Lung (tissue), 12 donors: ENCODE data around the gene COL13A1. TPM values are rescaled to one million over a fixed set of nuclear protein-coding genes. Genes with fewer than 3 reads are reported as not detected.

Source experiments
- ATAC-seq: fragments of 200-7000 bp; cut with Tn5 transposase; one replicate; pipeline ENCODE4 v1.9.1; 2020; ENCODE audit warnings: moderate number of reproducible peaks; ENCODE audit not compliant: insufficient read depth, low FRiP score
- DNase-seq, 3 donors: peaks; one replicate each; pipeline ENCODE4 v3.0.0-alpha.2; 2013 to 2017
- H3K27ac ChIP-seq, 2 donors: one replicate each; pipeline ENCODE4 v1.5.1; 2013; ENCODE audit warnings: mild to moderate bottlenecking in 2 of 2, moderate library complexity in 2 of 2, control low read depth in 1 of 2, inconsistent platforms in 1 of 2, low read depth in 1 of 2, low read length in 1 of 2
- H3K27me3 ChIP-seq, 3 donors: one replicate each; pipeline ENCODE4 v1.5.1; 2013; ENCODE audit warnings: low read length in 2 of 3; ENCODE audit not compliant: control insufficient read depth in 3 of 3, insufficient read depth in 3 of 3
- H3K36me3 ChIP-seq, 4 donors: one replicate each; pipeline ENCODE4 v1.5.1; 2013; ENCODE audit warnings: low read length in 4 of 4, mild to moderate bottlenecking in 1 of 4, moderate library complexity in 1 of 4; ENCODE audit not compliant: control insufficient read depth in 4 of 4, insufficient read depth in 4 of 4
- H3K4me1 ChIP-seq, 5 donors: one replicate each; pipeline ENCODE4 v1.5.1; 2013; ENCODE audit warnings: low read length in 5 of 5, mild to moderate bottlenecking in 2 of 5, moderate library complexity in 1 of 5; ENCODE audit not compliant: control insufficient read depth in 5 of 5, insufficient read depth in 5 of 5
- H3K4me3 ChIP-seq: one replicate; pipeline ENCODE4 v1.5.1; 2013; ENCODE audit warnings: mild to moderate bottlenecking, control low read depth, moderate library complexity
- H3K9ac ChIP-seq, 2 donors: one replicate each; pipeline ENCODE4 v1.5.1; 2013; ENCODE audit warnings: low read length in 2 of 2, control low read depth in 1 of 2; ENCODE audit not compliant: insufficient read depth in 1 of 2
- H3K9me3 ChIP-seq, 4 donors: one replicate each; pipeline ENCODE4 v1.5.1; 2013; ENCODE audit warnings: low read length in 3 of 4, mild to moderate bottlenecking in 1 of 4, moderate library complexity in 1 of 4; ENCODE audit not compliant: control insufficient read depth in 4 of 4, insufficient read depth in 3 of 4
- WGBS, 2 donors: extraction: QIAGEN DNeasy Blood & Tissue Kit; methylation state at CpG; one replicate each; pipeline ENCODE4 v1.1.7; 2013; 5-methylcytosine and 5-hydroxymethylcytosine counted together
- polyA plus RNA-seq, 2 donors: library from polyadenylated mRNA; stranded (reverse); fragments of 200-250 nt; gene quantifications; one replicate each; pipeline ENCODE4 v1.2.1, GENCODE V29; 2013
- total RNA-seq, 2 donors: library from RNA; depleted of rRNA in 1 of 2; stranded (reverse); fragments of >200 nt in 1 of 2; gene quantifications; one replicate each; pipeline ENCODE4 v1.2.1, GENCODE V29; 2014 to 2021
- TF ChIP-seq, protein P1 (sequence below): IDR thresholded peaks from 2 replicates; pipeline ENCODE4 v1.5.1; 2012; ENCODE audit warnings: mild to moderate bottlenecking; ENCODE audit errors: control extremely low read depth, extremely low read depth
- donor health status: control.
- donor health status: control.
- donor health status: Bipolar disorder and iron deficiency.
- donor health status: healthy.
- donor health status: DM: yes; HTN: yes; CAD: no.

Gene COL13A1
- total and polyA plus RNA-seq, 4 donors: 2.7 to 42.1 (median 5.6) TPM

- Histone ChIP-seq H3K27ac (no peak overlapping the region), H3K9ac (no peak overlapping the region), H3K9me3 (peaks cover 0 to 7% (median 0%) of the 10 kb centered on the region in 4 donors), H3K36me3 (peaks cover 0 to 17% (median 6%) of the 10 kb centered on the region in 4 donors), H3K4me3 (no peak overlapping the region), H3K4me1 (no peaks in the 10 kb centered on the region), H3K27me3 (no peaks in the 10 kb centered on the region)
- ATAC-seq (no peak), DNase-seq (no peak)
- TF ChIP-seq, protein P1, sequence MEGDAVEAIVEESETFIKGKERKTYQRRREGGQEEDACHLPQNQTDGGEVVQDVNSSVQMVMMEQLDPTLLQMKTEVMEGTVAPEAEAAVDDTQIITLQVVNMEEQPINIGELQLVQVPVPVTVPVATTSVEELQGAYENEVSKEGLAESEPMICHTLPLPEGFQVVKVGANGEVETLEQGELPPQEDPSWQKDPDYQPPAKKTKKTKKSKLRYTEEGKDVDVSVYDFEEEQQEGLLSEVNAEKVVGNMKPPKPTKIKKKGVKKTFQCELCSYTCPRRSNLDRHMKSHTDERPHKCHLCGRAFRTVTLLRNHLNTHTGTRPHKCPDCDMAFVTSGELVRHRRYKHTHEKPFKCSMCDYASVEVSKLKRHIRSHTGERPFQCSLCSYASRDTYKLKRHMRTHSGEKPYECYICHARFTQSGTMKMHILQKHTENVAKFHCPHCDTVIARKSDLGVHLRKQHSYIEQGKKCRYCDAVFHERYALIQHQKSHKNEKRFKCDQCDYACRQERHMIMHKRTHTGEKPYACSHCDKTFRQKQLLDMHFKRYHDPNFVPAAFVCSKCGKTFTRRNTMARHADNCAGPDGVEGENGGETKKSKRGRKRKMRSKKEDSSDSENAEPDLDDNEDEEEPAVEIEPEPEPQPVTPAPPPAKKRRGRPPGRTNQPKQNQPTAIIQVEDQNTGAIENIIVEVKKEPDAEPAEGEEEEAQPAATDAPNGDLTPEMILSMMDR: no peak
- 95 to 96% methylated on average over 19 of the region's 19 CpGs for WGBS, 2 donors
Measured at GRCh38 chr10:69943292-69943820, 141.7 kb downstream of the COL13A1 start.

- Histone ChIP-seq H3K4me3 (no peak overlapping the region), H3K36me3 (peaks cover 0 to 19% (median 6%) of the 10 kb centered on the region in 4 donors), H3K9ac (no peak overlapping the region), H3K9me3 (peaks cover 0 to 7% (median 0%) of the 10 kb centered on the region in 4 donors), H3K27me3 (no peaks in the 10 kb centered on the region), H3K4me1 (no peaks in the 10 kb centered on the region), H3K27ac (no peak overlapping the region)
- WGBS, 2 donors: 72 to 77% methylated on average over 10 of the region's 10 CpGs
- TF ChIP-seq, protein P1: no peak
- ATAC-seq: no peak
- DNase-seq: no peak
Measured at GRCh38 chr10:69944761-69945160, 143.1 kb downstream of the COL13A1 start.

DNA sequence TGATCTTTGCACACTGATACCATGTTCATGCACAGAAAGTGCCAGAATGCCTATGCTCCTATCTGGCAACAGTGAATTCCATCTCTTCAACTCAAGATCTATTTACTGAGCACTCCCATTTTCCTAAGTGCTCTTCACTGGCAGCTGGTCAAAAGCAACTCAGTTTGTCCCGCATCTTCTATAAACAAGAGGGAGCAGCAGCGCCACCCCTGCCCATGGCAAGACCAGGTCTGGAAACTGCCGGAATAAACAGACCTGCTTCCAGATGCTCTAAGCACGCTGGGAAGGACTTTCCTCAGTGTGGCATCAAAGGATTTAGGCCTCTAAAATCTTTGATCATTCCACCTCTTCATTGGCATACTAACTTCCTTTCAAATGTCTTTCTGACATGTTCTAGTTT lies 146.6 kb downstream of the COL13A1 start:
- DNase-seq: peak in 1 of 3 donors; percentile 9
- TF ChIP-seq, protein P1: no peak
- Histone ChIP-seq H3K36me3 (peaks cover 0 to 10% (median 3%) of the 10 kb centered on the region in 4 donors), H3K4me3 (no peak overlapping the region), H3K27ac (no peak overlapping the region), H3K9me3 (no peaks in the 10 kb centered on the region), H3K4me1 (no peaks in the 10 kb centered on the region), H3K9ac (no peak overlapping the region), H3K27me3 (no peaks in the 10 kb centered on the region)
- no peak for ATAC-seq
- 61 to 83% methylated on average over 4 of the region's 4 CpGs for WGBS, 2 donors

- 70 to 86% methylated on average over 8 of the region's 8 CpGs for WGBS, 2 donors
- Histone ChIP-seq H3K9me3 (no peaks in the 10 kb centered on the region), H3K36me3 (peaks cover 0 to 10% (median 3%) of the 10 kb centered on the region in 4 donors), H3K27ac (no peak overlapping the region), H3K4me3 (no peak overlapping the region), H3K27me3 (no peaks in the 10 kb centered on the region), H3K4me1 (no peaks in the 10 kb centered on the region), H3K9ac (no peak overlapping the region)
- ATAC-seq (no peak), DNase-seq (no peak)
- TF ChIP-seq, protein P1: no peak
Measured at GRCh38 chr10:69949770-69950169, 148.1 kb downstream of the COL13A1 start.
